Calu3 (cell line): ENCODE data around the gene MEGF10. TPM values are rescaled to one million over a fixed set of nuclear protein-coding genes. Genes with fewer than 3 reads are reported as not detected.

Source experiments
- BruUV-seq: library from RNA; stranded (reverse); fragments of 400-500 nt; replicated peaks from 2 replicates; lab custom pipeline; 2021; lab: Mats Ljungman, UMichigan
- CTCF ChIA-PET: fragments of 300-600 bp; sonication (Branson Sonifier 250); formaldehyde crosslinking; loops from one replicate; lab custom pipeline; 2022; ENCODE audit warnings: antibody characterized with exemption; lab: Charles Lee
- DNase-seq: peaks from one replicate; pipeline ENCODE4 v3.0.0; 2022
- H3K27ac Mint-ChIP-seq: one replicate; pipeline ENCODE4 v1.8.0; 2022; ENCODE audit warnings: mixed read lengths; ENCODE audit not compliant: unreplicated experiment
- H3K27me3 Mint-ChIP-seq: one replicate; pipeline ENCODE4 v1.8.0; 2022; ENCODE audit warnings: mixed read lengths; ENCODE audit not compliant: unreplicated experiment
- H3K36me3 Mint-ChIP-seq: one replicate; pipeline ENCODE4 v1.8.0; 2022; ENCODE audit warnings: mild to moderate bottlenecking, moderate library complexity, mixed read lengths; ENCODE audit not compliant: insufficient read depth, unreplicated experiment
- H3K4me1 Mint-ChIP-seq: one replicate; pipeline ENCODE4 v1.8.0; 2022; ENCODE audit warnings: mild to moderate bottlenecking, low read depth, mixed read lengths; ENCODE audit not compliant: unreplicated experiment
- H3K4me3 Mint-ChIP-seq: one replicate; pipeline ENCODE4 v1.8.0; 2022; ENCODE audit warnings: mild to moderate bottlenecking, low read depth, moderate library complexity, mixed read lengths; ENCODE audit not compliant: unreplicated experiment
- H3K9me3 Mint-ChIP-seq: one replicate; pipeline ENCODE4 v1.8.0; 2022; ENCODE audit warnings: low read depth, mixed read lengths; ENCODE audit not compliant: unreplicated experiment
- intact Hi-C: fragments of 100-400 bp; cut with micrococcal nuclease; formaldehyde crosslinking; loops from one replicate; pipeline ENCODE4 v1.10.0; 2022; ENCODE audit not compliant: unreplicated experiment
- total RNA-seq: library from RNA; stranded (reverse); gene quantifications from 2 replicates; pipeline ENCODE4 v1.2.3, GENCODE V29; 2022
- TF ChIP-seq, protein P1 (sequence below): fragments of 200-600 bp; IDR thresholded peaks from one replicate; pipeline ENCODE4 v1.8.0; 2022; ENCODE audit warnings: antibody characterized with exemption; ENCODE audit not compliant: unreplicated experiment

Gene MEGF10
- total RNA-seq, 1 experiment from 2014 or later, result 0.71 TPM

DNA sequence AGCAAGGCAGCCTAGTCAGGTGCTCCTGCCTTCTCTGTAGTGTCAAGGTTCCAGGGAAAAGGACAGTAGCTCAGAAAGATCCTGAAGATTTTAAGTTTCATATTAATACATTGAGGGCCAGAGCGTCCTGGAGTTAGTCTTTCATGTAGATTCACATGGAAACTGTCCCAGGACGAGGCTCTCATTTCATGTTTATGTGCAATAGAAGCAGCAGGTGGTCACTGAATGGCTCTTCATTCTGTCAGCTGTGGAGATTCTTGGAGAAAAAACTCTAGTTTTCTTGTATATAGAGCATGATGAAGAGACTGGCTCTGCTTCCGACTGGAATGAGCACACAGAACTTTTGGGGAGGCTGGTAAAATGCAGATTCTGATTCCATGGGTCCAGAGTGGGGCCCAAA lies 54.3 kb downstream of the MEGF10 start:
- H3K4me1 Mint-ChIP-seq, result no peaks in the 10 kb centered on the region
- H3K27ac Mint-ChIP-seq, result no peak overlapping the region
- DNase-seq, result no peak
- intact Hi-C loops, result no loop called here
- CTCF ChIA-PET, result no interaction called here
- H3K9me3 Mint-ChIP-seq, result no peaks in the 10 kb centered on the region
- BruUV-seq, result no TSS peak
- H3K27me3 Mint-ChIP-seq, result no peaks in the 10 kb centered on the region
- no peak overlapping the region for H3K4me3 Mint-ChIP-seq
- no peaks in the 10 kb centered on the region for H3K36me3 Mint-ChIP-seq
- TF ChIP-seq, protein P1, sequence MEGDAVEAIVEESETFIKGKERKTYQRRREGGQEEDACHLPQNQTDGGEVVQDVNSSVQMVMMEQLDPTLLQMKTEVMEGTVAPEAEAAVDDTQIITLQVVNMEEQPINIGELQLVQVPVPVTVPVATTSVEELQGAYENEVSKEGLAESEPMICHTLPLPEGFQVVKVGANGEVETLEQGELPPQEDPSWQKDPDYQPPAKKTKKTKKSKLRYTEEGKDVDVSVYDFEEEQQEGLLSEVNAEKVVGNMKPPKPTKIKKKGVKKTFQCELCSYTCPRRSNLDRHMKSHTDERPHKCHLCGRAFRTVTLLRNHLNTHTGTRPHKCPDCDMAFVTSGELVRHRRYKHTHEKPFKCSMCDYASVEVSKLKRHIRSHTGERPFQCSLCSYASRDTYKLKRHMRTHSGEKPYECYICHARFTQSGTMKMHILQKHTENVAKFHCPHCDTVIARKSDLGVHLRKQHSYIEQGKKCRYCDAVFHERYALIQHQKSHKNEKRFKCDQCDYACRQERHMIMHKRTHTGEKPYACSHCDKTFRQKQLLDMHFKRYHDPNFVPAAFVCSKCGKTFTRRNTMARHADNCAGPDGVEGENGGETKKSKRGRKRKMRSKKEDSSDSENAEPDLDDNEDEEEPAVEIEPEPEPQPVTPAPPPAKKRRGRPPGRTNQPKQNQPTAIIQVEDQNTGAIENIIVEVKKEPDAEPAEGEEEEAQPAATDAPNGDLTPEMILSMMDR, result no peak

DNA sequence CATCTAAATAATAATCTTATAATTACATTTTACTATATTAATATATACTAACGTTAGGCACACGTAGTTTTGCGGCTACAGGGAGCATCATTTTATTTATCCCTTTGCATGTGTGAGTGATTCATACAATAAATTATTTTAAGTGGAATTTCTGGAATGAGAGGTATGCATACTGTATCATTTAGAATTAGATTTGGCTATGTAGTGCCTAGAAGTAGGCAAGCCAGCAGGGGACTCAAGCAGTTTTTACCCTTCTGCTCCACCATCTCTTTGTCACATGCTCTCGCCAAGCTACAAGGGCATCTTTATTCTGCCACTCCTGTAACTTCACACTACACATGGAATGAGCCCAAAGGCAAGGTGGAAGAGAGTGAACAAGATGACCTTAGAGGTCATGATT lies 60.8 kb downstream of the MEGF10 start:
- DNase-seq, result no peak
- CTCF ChIA-PET, result no interaction called here
- Mint-ChIP-seq H3K27me3 (no peaks in the 10 kb centered on the region), H3K36me3 (no peaks in the 10 kb centered on the region), H3K27ac (no peak overlapping the region), H3K4me1 (no peaks in the 10 kb centered on the region), H3K4me3 (no peak overlapping the region), H3K9me3 (no peaks in the 10 kb centered on the region)
- TF ChIP-seq, protein P1, result no peak
- no TSS peak for BruUV-seq
- intact Hi-C loops, result no loop called here

DNA sequence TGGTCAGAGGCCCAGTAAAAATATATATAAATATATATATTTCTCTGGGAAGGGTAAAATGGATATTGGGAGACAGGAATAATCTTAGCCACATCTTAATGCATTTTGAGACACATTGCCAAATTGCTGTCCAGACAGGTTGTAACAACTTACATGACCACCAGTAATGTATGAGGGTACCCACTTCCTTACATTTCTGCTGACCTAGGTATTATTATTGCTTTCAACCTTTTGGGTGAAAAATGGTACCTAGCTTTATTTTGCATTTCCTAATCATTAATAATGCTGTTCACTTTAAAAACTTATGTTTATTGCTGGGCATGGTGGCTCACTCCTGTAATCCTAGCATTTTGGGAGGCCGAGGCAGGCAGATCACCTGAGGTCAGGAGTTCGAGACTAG lies 61.5 kb downstream of the MEGF10 start:
- no peaks in the 10 kb centered on the region for H3K4me1 Mint-ChIP-seq
- TF ChIP-seq, protein P1, result no peak
- BruUV-seq, result no TSS peak
- CTCF ChIA-PET, result no interaction called here
- DNase-seq, result no peak
- H3K9me3 Mint-ChIP-seq, result no peaks in the 10 kb centered on the region
- H3K27me3 Mint-ChIP-seq, result no peaks in the 10 kb centered on the region
- H3K27ac Mint-ChIP-seq, result no peak overlapping the region
- no peak overlapping the region for H3K4me3 Mint-ChIP-seq
- intact Hi-C loops, result no loop called here
- no peaks in the 10 kb centered on the region for H3K36me3 Mint-ChIP-seq

DNA sequence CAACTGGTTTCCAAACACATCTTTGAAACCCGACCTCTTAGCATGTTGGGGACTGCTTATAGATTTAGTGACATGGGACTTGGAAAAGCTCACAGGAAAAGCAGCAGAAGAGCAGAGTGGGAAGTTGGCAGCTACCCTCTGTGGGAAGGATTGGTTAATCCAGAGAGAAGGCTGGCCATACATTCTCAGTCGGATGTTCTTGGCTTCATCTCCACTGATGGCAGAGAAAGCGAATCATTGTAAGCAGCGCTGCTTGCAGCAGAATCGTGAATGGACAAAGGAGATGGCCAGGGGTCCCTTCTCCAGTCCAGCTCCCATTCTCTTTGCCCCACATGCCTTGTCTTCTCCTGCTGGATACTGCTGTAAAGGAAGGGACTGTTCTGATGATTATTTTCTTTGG lies 62.7 kb downstream of the MEGF10 start:
- CTCF ChIA-PET, result no interaction called here

More for the DNA sequence above, 62.7 kb downstream of the MEGF10 start:
- no peak overlapping the region for H3K27ac Mint-ChIP-seq
- intact Hi-C loops, result no loop called here
- no peak overlapping the region for H3K4me3 Mint-ChIP-seq
- BruUV-seq, result no TSS peak
- TF ChIP-seq, protein P1, result no peak
- no peaks in the 10 kb centered on the region for H3K36me3 Mint-ChIP-seq
- no peak for DNase-seq
- no peaks in the 10 kb centered on the region for H3K4me1 Mint-ChIP-seq
- no peaks in the 10 kb centered on the region for H3K9me3 Mint-ChIP-seq
- H3K27me3 Mint-ChIP-seq, result no peaks in the 10 kb centered on the region
